Gastroesophageal sphincter (tissue), 4 donors: ENCODE measurements around the gene PRKAR1B. TPM values are rescaled to one million over a fixed set of nuclear protein-coding genes. Genes with fewer than 3 reads are reported as not detected.

ENCODE experiments used
- ATAC-seq: fragments of 150-250 bp; one replicate; pipeline ENCODE4 v1.9.1; 2016; ENCODE audit warnings: mild to moderate bottlenecking, moderate library complexity
- H3K27ac ChIP-seq, 4 donors: fragments of 200-600 bp; sonication (generic) in 3 of 4; 1 replicate in 3 of 4; 2 replicates in 1 of 4; pipeline ENCODE4 v1.5.1; 2016 to 2019
- H3K27me3 ChIP-seq: fragments of 200-600 bp; sonication (generic); one replicate; pipeline ENCODE4 v1.5.1; 2019
- H3K36me3 ChIP-seq, 2 donors: fragments of 200-600 bp; sonication (generic); one replicate each; pipeline ENCODE4 v1.5.1; 2019; ENCODE audit warnings: control low read depth in 1 of 2
- H3K4me1 ChIP-seq, 3 donors: fragments of 200-600 bp; sonication (generic); 1 replicate in 2 of 3; 2 replicates in 1 of 3; pipeline ENCODE4 v1.5.1; 2016 to 2019; ENCODE audit warnings: control low read depth in 2 of 3
- H3K4me3 ChIP-seq, 2 donors: fragments of 200-600 bp; sonication (generic); one replicate each; pipeline ENCODE4 v1.5.1; 2019; ENCODE audit warnings: mild to moderate bottlenecking in 1 of 2, moderate library complexity in 1 of 2
- H3K9me3 ChIP-seq, 3 donors: fragments of 200-600 bp; sonication (generic); one replicate each; pipeline ENCODE4 v1.5.1; 2017 to 2019; ENCODE audit warnings: control low read depth in 2 of 3
- EP300 ChIP-seq: sonication (generic); formaldehyde crosslinking; IDR thresholded peaks from one replicate; pipeline ENCODE4 v1.6.1; 2017; ENCODE audit warnings: antibody characterized with exemption, mild to moderate bottlenecking
- POLR2A ChIP-seq, 2 donors: fragments of 450-650 bp; IDR thresholded peaks; one replicate each; pipeline ENCODE4 v1.6.1; 2017; ENCODE audit warnings: antibody characterized with exemption in 2 of 2, mild to moderate bottlenecking in 2 of 2, moderate library complexity in 1 of 2
- POLR2AphosphoS5 ChIP-seq: sonication (generic); formaldehyde crosslinking; IDR thresholded peaks from one replicate; pipeline ENCODE4 v1.6.1; 2017; ENCODE audit warnings: antibody characterized with exemption
- WGBS, 2 donors: methylation state at CpG; one replicate each; pipeline ENCODE4 v1.1.5; 2018; ENCODE audit warnings: low coverage in 1 of 2; 5-methylcytosine and 5-hydroxymethylcytosine counted together
- total RNA-seq, 4 donors: library from RNA; depleted of rRNA; stranded (reverse); fragments of >200 nt; gene quantifications; one replicate each; pipeline ENCODE4 v1.1.0, GENCODE V29; 2016
- TF ChIP-seq, protein P1 (sequence below), 4 experiments: fragments of 200-600 bp in 2 of 4; fragments of 450-650 bp in 2 of 4; sonication (generic) in 1 of 4; IDR thresholded peaks; one replicate each; pipeline ENCODE4 v1.5.1; 2017 to 2019; ENCODE audit warnings: antibody characterized with exemption in 4 of 4, mild to moderate bottlenecking in 2 of 4, moderate library complexity in 2 of 4

Gene PRKAR1B
- total RNA-seq, 4 donors from 2014 or later = 11.6 to 39.1 (median 24.8) TPM

GRCh38 chr7:684416-684815, 42.7 kb downstream of the PRKAR1B start:
- no peak for ATAC-seq
- WGBS, 2 donors = 98 to 100% methylated on average over 4 to 7 of the region's 9 CpGs

GRCh38 chr7:683526-684205, 43.4 kb downstream of the PRKAR1B start:
- Histone ChIP-seq H3K4me1 (no peaks in the 10 kb centered on the region), H3K36me3 (peaks cover 0 to 27% of the 10 kb centered on the region in 2 donors), H3K9me3 (peaks cover 0 to 34% (median 2%) of the 10 kb centered on the region in 3 donors), H3K4me3 (no peak overlapping the region), H3K27ac (no peak overlapping the region), H3K27me3 (no peaks in the 10 kb centered on the region)
- ATAC-seq = no peak
- TF ChIP-seq EP300 (no peak), POLR2A (IDR thresholded peaks at IDR 0.05) (no peak), POLR2AphosphoS5 (no peak)
- TF ChIP-seq, protein P1, sequence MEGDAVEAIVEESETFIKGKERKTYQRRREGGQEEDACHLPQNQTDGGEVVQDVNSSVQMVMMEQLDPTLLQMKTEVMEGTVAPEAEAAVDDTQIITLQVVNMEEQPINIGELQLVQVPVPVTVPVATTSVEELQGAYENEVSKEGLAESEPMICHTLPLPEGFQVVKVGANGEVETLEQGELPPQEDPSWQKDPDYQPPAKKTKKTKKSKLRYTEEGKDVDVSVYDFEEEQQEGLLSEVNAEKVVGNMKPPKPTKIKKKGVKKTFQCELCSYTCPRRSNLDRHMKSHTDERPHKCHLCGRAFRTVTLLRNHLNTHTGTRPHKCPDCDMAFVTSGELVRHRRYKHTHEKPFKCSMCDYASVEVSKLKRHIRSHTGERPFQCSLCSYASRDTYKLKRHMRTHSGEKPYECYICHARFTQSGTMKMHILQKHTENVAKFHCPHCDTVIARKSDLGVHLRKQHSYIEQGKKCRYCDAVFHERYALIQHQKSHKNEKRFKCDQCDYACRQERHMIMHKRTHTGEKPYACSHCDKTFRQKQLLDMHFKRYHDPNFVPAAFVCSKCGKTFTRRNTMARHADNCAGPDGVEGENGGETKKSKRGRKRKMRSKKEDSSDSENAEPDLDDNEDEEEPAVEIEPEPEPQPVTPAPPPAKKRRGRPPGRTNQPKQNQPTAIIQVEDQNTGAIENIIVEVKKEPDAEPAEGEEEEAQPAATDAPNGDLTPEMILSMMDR (IDR thresholded peaks at IDR 0.05) = no peak
- 99 to 100% methylated on average over 8 of the region's 19 CpGs for WGBS, 2 donors

More at GRCh38 chr7:684416-684815, 42.7 kb downstream of the PRKAR1B start:
- Histone ChIP-seq H3K36me3 (peaks cover 0 to 27% of the 10 kb centered on the region in 2 donors), H3K9me3 (peaks cover 0 to 41% (median 2%) of the 10 kb centered on the region in 3 donors), H3K27ac (no peak overlapping the region), H3K4me3 (no peak overlapping the region), H3K4me1 (no peaks in the 10 kb centered on the region), H3K27me3 (no peaks in the 10 kb centered on the region)
- no peak for TF ChIP-seq EP300
- no peak for TF ChIP-seq POLR2A (IDR thresholded peaks at IDR 0.05)
- TF ChIP-seq, protein P1 (IDR thresholded peaks at IDR 0.05) = no peak
- TF ChIP-seq POLR2AphosphoS5 = no peak

DNA sequence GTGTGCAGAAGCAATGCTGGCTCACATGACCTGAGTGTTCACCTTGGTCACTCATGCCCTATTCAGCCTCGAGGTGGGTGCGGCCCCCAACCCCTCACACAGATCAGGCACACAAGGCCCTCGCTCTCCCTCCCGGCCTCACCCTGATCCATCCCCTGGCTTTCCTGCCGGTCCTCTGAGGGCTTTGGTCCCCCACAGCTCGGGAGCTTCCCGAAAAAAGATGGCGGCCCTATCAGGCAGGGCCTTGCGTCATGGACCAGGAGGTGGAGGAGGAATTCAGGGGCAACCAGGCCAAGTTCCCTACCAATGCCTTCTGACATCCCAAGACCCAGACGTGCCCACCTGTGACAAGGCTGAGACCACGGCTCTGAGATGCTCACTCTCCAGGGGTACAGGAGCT, 44.3 kb downstream of the PRKAR1B start:
- peaks cover 0 to 25% (median 2%) of the 10 kb centered on the region in 3 donors for H3K9me3 ChIP-seq
- 93 to 100% methylated on average over 3 to 5 of the region's 11 CpGs for WGBS, 2 donors
- H3K4me1 ChIP-seq = no peaks in the 10 kb centered on the region
- no peak for ATAC-seq
- H3K36me3 ChIP-seq = peaks cover 0 to 28% of the 10 kb centered on the region in 2 donors
- H3K4me3 ChIP-seq = no peak overlapping the region
- no peaks in the 10 kb centered on the region for H3K27me3 ChIP-seq
- H3K27ac ChIP-seq = no peak overlapping the region
- TF ChIP-seq, protein P1 (IDR thresholded peaks at IDR 0.05) = no peak
- TF ChIP-seq POLR2AphosphoS5 = no peak
- TF ChIP-seq POLR2A (IDR thresholded peaks at IDR 0.05) = no peak
- no peak for TF ChIP-seq EP300

GRCh38 chr7:681551-682307, 45.4 kb downstream of the PRKAR1B start:
- no peak overlapping the region for H3K4me3 ChIP-seq
- H3K36me3 ChIP-seq = peaks cover 0 to 34% of the 10 kb centered on the region in 2 donors
- no peaks in the 10 kb centered on the region for H3K27me3 ChIP-seq
- no peaks in the 10 kb centered on the region for H3K4me1 ChIP-seq
- no peak for ATAC-seq
- TF ChIP-seq, protein P1 (IDR thresholded peaks at IDR 0.05) = no peak
- TF ChIP-seq POLR2A (IDR thresholded peaks at IDR 0.05) (no peak), POLR2AphosphoS5 (no peak), EP300 (no peak)
- 92 to 97% methylated on average over 8 to 10 of the region's 13 CpGs for WGBS, 2 donors
- H3K27ac ChIP-seq = no peak overlapping the region
- peaks cover 0 to 14% (median 2%) of the 10 kb centered on the region in 3 donors for H3K9me3 ChIP-seq
